Ectodermal cell (in vitro differentiated cells): ENCODE measurements around the gene COBLL1.

Experiments used
- H3K27ac ChIP-seq: 2 replicates; pipeline ENCODE4 v1.7.0; 2013; ENCODE audit warnings: mild to moderate bottlenecking, low read depth, low read length; ENCODE audit not compliant: insufficient read depth, poor library complexity, severe bottlenecking
- H3K27me3 ChIP-seq: 2 replicates; pipeline ENCODE4 v1.7.0; 2013; ENCODE audit warnings: mild to moderate bottlenecking, low read length; ENCODE audit not compliant: insufficient read depth, control insufficient read depth, poor library complexity, severe bottlenecking
- H3K36me3 ChIP-seq: one replicate; pipeline ENCODE4 v1.7.0; 2013; ENCODE audit warnings: low read length; ENCODE audit not compliant: control insufficient read depth, insufficient read depth
- H3K4me1 ChIP-seq: one replicate; pipeline ENCODE4 v1.7.0; 2013; ENCODE audit warnings: low read length; ENCODE audit not compliant: control insufficient read depth, insufficient read depth
- H3K4me3 ChIP-seq: 2 replicates; pipeline ENCODE4 v1.7.0; 2013; ENCODE audit warnings: low read depth, low read length, control low read depth; ENCODE audit not compliant: insufficient read depth
- H3K9me3 ChIP-seq: 2 replicates; pipeline ENCODE4 v1.7.0; 2013; ENCODE audit warnings: mild to moderate bottlenecking, low read length, moderate library complexity; ENCODE audit not compliant: control insufficient read depth
- WGBS, 2 experiments: methylation state at CpG; one replicate each; pipeline ENCODE4 v1.1.7; 2013; ENCODE audit warnings: missing lambda C conversion rate in 2 of 2; 5-methylcytosine and 5-hydroxymethylcytosine counted together

COBLL1 gene

DNA sequence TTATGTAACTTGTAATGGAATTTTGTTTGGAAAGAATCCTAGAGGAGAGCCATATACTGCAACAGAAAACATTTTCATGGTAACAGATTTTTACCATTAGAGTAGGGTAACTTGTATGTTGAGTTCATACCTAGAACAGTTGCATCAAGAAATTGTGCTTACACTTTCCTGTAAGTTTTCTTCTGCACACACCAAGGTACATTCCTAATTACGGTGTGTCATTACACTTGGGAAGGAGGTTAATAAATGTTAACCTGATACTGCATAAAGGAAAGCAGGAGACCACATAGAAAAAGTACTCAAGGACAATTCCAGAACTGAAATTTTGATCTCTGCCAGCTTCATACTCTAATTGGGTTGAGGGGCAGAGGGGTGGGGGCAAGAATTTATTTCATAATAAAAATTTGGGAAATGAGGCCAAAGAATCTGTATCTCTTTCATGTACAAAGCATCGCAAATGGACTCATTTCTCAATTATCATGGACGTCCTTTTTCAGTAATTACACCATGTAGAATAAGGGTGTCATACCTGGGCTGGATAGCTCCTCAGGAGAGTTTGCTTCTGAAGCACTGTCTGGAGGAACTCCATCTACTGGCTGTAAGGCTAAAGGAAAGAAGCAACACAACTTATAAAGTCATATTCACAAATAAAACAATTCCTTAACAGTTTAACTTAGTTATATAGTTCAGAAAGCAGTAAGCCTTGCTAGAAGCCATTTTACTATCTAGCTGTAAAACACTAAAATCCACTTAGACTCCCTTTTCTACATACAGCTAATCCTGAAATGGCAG lies 137.5 kb downstream of the COBLL1 start:
- Histone ChIP-seq H3K9me3 (no peaks in the 10 kb centered on the region), H3K27ac (no peak overlapping the region), H3K4me3 (no peak overlapping the region), H3K27me3 (no peaks in the 10 kb centered on the region), H3K36me3 (no peaks in the 10 kb centered on the region), H3K4me1 (no peaks in the 10 kb centered on the region)
- WGBS, 2 experiments, result 90 to 93% methylated on average over 2 to 3 of the region's 3 CpGs

DNA sequence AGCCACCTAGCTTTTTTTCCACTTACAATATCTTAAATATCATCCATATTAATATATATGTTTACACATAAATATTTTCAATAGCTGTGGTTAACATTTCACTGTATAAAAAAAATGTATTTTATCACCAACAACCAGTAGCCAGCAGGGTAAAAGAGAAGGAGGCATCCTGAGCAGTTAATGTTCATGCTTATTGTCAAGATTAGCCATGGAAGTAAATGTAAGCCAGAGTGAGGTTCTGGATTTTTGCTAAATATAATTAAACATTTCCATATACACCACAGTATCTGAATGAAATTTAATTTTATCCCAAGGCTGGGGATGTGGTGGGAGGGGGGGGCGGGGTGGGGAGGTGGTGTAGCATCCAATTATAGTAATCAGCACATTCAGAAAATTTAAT lies 140.1 kb downstream of the COBLL1 start:
- Histone ChIP-seq H3K36me3 (no peaks in the 10 kb centered on the region), H3K4me1 (no peaks in the 10 kb centered on the region)
- WGBS, 2 experiments, result no CpG with 5 or more reads among the region's 1 CpG

DNA sequence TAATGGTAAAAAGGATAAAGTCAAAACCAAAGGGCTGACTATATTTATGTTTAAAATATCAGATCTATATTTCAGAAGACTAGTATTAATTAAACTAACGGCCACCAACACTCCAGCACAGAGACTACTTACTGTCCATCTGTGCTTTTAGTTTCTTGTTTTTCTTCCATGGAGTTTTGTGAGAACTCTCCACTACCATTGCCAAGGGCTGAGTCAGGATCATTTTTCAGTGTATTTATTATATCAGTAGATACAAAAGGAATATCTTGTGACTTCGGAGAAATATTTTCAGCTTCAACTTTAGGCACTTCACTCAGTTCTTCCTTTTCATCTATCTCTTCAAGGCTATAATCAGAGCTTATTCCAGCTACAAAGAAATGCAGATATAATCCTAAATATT lies 141.2 kb downstream of the COBLL1 start:
- no peak overlapping the region for H3K27ac ChIP-seq
- no peak overlapping the region for H3K4me3 ChIP-seq
- H3K36me3 ChIP-seq, result no peaks in the 10 kb centered on the region
- no peaks in the 10 kb centered on the region for H3K9me3 ChIP-seq
- H3K4me1 ChIP-seq, result no peaks in the 10 kb centered on the region
- WGBS, 2 experiments, result 92% methylated on average over 2 of the region's 2 CpGs; no CpG with 5 or more reads in 1 of the 2 experiments
- H3K27me3 ChIP-seq, result no peaks in the 10 kb centered on the region

More for the DNA sequence above, 140.1 kb downstream of the COBLL1 start:
- Histone ChIP-seq H3K27ac (no peak overlapping the region), H3K4me3 (no peak overlapping the region), H3K9me3 (no peaks in the 10 kb centered on the region), H3K27me3 (no peaks in the 10 kb centered on the region)

DNA sequence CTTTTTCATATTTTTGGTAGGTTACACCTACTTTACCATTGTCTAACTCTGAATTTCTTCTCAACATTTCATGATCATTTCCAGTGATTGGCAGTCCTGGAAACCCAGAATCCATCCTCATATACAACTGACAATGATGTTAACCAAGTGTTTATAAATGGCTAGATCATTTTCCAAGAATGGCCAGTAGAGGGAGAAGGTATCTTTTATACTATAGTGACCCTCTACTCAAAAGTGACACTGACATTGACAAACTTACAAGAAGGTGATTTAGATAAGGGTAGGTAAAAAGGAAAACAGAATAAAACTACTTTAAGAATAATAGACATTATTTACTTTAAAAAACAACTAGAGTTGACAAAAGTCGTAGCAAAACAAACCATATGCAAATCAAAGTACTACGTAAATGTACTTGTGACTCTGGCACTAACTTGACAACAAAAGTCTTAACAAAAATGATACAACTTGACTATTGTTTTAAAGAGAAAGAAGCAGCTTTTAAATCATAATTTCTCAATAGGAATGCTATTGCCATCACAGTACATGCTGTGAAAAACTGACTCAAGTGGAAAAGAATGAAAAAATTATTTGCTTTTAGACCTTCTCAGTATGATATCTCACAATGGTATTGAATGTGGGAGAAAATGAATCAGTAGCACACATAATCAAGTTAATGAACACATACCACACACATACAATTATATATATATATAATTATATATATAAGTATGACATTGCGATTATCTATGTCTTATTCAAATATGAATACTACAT lies 143.7 kb downstream of the COBLL1 start:
- WGBS, 2 experiments, result 56 to 71% methylated on average over 2 of the region's 3 CpGs
- Histone ChIP-seq H3K9me3 (no peaks in the 10 kb centered on the region), H3K27ac (no peak overlapping the region), H3K4me1 (no peaks in the 10 kb centered on the region), H3K27me3 (no peaks in the 10 kb centered on the region), H3K4me3 (no peak overlapping the region), H3K36me3 (no peaks in the 10 kb centered on the region)

DNA sequence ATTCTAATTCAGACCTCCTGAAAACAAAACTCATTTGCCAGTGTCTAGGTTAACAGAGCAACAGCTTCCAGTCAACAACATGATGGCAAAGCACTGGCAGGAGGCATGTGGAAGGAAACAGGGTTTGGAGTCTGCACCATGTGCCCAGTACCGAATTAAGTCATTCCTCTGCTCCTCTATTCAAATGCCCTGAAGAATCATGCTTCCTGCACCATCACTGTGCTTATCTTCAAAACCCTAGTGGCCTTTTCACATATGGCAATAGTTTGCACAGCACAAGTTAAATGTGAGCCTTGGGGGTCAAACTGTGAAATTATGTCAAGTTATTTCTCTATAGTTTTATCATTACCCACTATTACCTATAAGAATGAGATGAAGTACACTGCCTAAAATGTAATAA lies 145.0 kb downstream of the COBLL1 start:
- Histone ChIP-seq H3K27ac (no peak overlapping the region), H3K4me3 (no peak overlapping the region), H3K4me1 (no peaks in the 10 kb centered on the region), H3K27me3 (no peaks in the 10 kb centered on the region), H3K36me3 (no peaks in the 10 kb centered on the region), H3K9me3 (no peaks in the 10 kb centered on the region)
- 79 to 89% methylated on average over 1 of the region's 1 CpG for WGBS, 2 experiments

DNA sequence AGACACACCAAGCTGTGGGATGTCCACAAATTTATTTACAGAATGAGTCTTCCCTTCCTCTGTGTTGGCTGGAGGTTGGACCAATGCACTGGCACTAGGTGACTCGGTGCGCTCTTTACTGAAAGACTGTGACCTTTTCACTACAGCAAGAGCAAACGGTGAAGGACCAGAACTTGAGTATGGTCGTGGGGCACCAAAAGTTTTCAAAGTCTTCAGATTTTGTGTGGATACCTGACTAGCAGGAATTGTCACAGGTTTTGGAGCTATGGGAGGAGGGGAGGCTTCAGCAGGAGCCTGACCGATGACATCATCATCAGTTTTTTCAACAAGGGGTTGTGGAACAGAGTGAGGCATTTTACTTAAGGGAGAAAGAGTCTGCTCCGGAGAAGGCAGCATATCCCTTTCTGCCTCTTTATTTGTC lies 147.3 kb downstream of the COBLL1 start:
- 84 to 87% methylated on average over 6 of the region's 6 CpGs for WGBS, 2 experiments
- no peaks in the 10 kb centered on the region for H3K36me3 ChIP-seq
- H3K4me1 ChIP-seq, result no peaks in the 10 kb centered on the region
- no peak overlapping the region for H3K27ac ChIP-seq
- H3K9me3 ChIP-seq, result no peaks in the 10 kb centered on the region
- H3K27me3 ChIP-seq, result no peaks in the 10 kb centered on the region
- no peak overlapping the region for H3K4me3 ChIP-seq

DNA sequence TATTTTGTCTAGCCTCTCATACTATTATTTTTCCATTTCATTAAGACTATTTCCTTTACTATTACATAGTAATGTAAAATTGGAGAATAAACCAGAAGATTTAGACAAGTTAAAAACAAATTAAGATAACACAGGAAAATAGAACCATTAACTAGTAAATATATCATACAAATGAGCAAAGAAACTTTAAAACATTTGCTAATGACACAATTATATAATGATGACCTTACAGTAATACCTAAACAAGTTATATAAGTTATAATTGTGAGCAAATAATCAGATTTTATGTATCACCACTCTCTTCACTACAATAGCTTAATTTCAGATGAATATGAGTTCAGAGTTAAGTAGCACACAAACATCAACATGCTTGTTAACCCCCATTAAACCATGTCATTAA lies 147.8 kb downstream of the COBLL1 start:
- no peaks in the 10 kb centered on the region for H3K36me3 ChIP-seq
- H3K27ac ChIP-seq, result no peak overlapping the region
- H3K4me3 ChIP-seq, result no peak overlapping the region
- H3K4me1 ChIP-seq, result no peaks in the 10 kb centered on the region
- H3K27me3 ChIP-seq, result no peaks in the 10 kb centered on the region
- no peaks in the 10 kb centered on the region for H3K9me3 ChIP-seq

DNA sequence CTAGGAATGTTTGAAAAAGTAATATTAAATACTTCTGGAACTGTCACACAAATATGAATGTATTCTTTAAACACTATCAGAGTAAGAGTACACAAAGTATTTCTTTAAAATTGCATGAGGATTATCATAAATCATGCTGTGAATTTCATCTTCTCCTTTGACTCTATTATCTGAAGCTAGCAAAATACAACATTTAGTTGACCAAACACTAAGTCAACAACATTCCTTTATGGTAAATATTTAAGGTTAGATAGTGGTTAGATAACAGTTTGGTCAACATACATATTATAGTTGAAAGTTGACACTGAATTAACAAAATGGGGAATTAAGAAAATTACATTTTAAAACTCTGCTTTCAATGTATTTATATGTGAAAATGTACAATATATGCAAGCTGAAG lies 148.2 kb downstream of the COBLL1 start:
- H3K9me3 ChIP-seq, result no peaks in the 10 kb centered on the region
- H3K36me3 ChIP-seq, result no peaks in the 10 kb centered on the region
- no peaks in the 10 kb centered on the region for H3K4me1 ChIP-seq
- no peaks in the 10 kb centered on the region for H3K27me3 ChIP-seq
- no peak overlapping the region for H3K4me3 ChIP-seq
- H3K27ac ChIP-seq, result no peak overlapping the region

DNA sequence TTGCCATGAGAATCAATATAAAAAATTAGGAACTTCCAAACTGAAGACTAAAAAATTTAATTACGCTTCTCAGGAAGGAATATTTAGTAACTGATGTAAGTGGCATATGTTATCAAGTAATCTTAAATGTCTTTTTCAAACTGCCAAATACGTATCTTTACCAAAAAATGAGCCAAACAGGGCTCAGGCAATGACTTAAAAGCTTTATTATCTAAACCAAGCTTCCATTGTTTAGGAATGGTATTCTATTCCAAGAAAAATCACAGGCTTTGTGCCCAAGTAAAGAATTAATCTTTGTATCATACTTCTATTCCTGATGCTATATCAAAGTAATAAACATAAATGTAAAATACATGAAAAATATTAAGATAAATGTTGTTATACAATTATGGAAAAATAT lies 148.7 kb downstream of the COBLL1 start:
- H3K9me3 ChIP-seq, result no peaks in the 10 kb centered on the region
- no peaks in the 10 kb centered on the region for H3K36me3 ChIP-seq
- no peaks in the 10 kb centered on the region for H3K27me3 ChIP-seq
- 80 to 95% methylated on average over 1 of the region's 2 CpGs for WGBS, 2 experiments
- H3K27ac ChIP-seq, result no peak overlapping the region
- no peak overlapping the region for H3K4me3 ChIP-seq
- no peaks in the 10 kb centered on the region for H3K4me1 ChIP-seq

DNA sequence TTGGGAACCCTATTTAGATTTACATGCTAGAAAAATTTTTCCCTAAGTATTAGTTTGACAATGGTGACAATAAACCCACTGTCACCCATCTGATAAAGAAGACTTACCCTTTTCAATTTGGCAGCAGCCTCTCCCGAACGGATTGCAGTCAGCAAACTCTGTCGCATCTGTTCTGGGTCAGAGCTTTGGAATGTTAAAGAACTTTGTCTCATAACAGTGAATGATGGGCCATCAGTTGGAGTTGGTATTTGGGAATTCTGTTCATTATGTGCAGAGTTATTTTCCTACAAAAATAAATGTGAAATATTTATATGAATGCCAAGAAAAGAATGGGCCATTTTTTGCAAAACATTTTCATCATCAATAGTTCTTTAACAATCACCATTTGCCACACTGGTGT lies 149.5 kb downstream of the COBLL1 start:
- no peaks in the 10 kb centered on the region for H3K27me3 ChIP-seq
- no peaks in the 10 kb centered on the region for H3K36me3 ChIP-seq
- no peaks in the 10 kb centered on the region for H3K9me3 ChIP-seq
- H3K27ac ChIP-seq, result no peak overlapping the region
- 83 to 88% methylated on average over 3 of the region's 3 CpGs for WGBS, 2 experiments
- H3K4me3 ChIP-seq, result no peak overlapping the region
- no peaks in the 10 kb centered on the region for H3K4me1 ChIP-seq
